Right lobe of liver (tissue), 6 donors: Measurements from ENCODE around the gene RBMS3. TPM values are rescaled to one million over a fixed set of nuclear protein-coding genes. Genes with fewer than 3 reads are reported as not detected.
"Not testable (repeated sequence)": the region's sequence is repeated elsewhere in the genome, so short reads cannot be mapped to it uniquely, and the experiment has no call there.

ENCODE experiments used
- ATAC-seq, 4 donors: fragments of 200-7000 bp; cut with Tn5 transposase; one replicate each; pipeline ENCODE4 v1.9.1; 2020; ENCODE audit warnings: mild to moderate bottlenecking in 4 of 4, moderate library complexity in 4 of 4
- DNase-seq, 3 donors: peaks; one replicate each; pipeline ENCODE4 v3.0.0-alpha.2; 2020
- H3K27ac ChIP-seq, 3 donors: fragments of 200-600 bp; one replicate each; pipeline ENCODE4 v1.8.0; 2022
- H3K27me3 ChIP-seq, 2 donors: fragments of 200-600 bp; one replicate each; pipeline ENCODE4 v1.8.0; 2022
- H3K36me3 ChIP-seq, 4 donors: fragments of 200-600 bp; sonication (generic) in 1 of 4; one replicate each; pipeline versions ENCODE4 v1.5.1 to v1.8.0; 2017 to 2022; ENCODE audit warnings: control low read depth in 1 of 4
- H3K4me1 ChIP-seq, 4 donors: fragments of 200-600 bp; sonication (generic) in 1 of 4; one replicate each; pipeline versions ENCODE4 v1.5.1 to v1.8.0; 2017 to 2022; ENCODE audit warnings: control low read depth in 1 of 4
- H3K4me3 ChIP-seq, 3 donors: fragments of 200-600 bp; one replicate each; pipeline ENCODE4 v1.8.0; 2022
- H3K9me3 ChIP-seq, 4 donors: fragments of 200-600 bp; sonication (generic) in 1 of 4; one replicate each; pipeline versions ENCODE4 v1.5.1 to v1.8.0; 2017 to 2022; ENCODE audit warnings: control low read depth in 1 of 4
- CTCF ChIP-seq, 4 donors: fragments of 200-600 bp in 3 of 4; fragments of 450-650 bp in 1 of 4; IDR thresholded peaks; one replicate each; pipeline versions ENCODE4 v1.5.1 to v1.8.0; 2016 to 2022; ENCODE audit warnings: antibody characterized with exemption in 4 of 4, mild to moderate bottlenecking in 2 of 4
- POLR2A ChIP-seq: fragments of 450-650 bp; IDR thresholded peaks from one replicate; pipeline ENCODE4 v1.6.1; 2017; ENCODE audit warnings: antibody characterized with exemption, mild to moderate bottlenecking
- WGBS: methylation state at CpG from one replicate; pipeline ENCODE4 v1.1.6; 2018; ENCODE audit warnings: low coverage, low lambda C conversion rate; ENCODE audit not compliant: insufficient coverage; ENCODE audit errors: missing lambda C conversion rate; 5-methylcytosine and 5-hydroxymethylcytosine counted together
- intact Hi-C, 2 donors: fragments of 100-400 bp; cut with DNase I; formaldehyde crosslinking; loops; one replicate each; pipeline versions ENCODE4 v1.11.2 to v1.14.1; 2022
- total RNA-seq, 6 experiments: library from RNA; depleted of rRNA in 2 of 6; stranded (reverse); fragments of >200 nt in 2 of 6; fragmentation: NEBNext Ultra II Directional in 3 of 6; extraction: Animal tissue kit (Norgen Biotek cat#: 25700) in 3 of 6; gene quantifications; one replicate each; pipeline versions ENCODE4 v1.1.0 to v1.2.4, GENCODE V29; 2016 to 2023
- donor health status: DM: no; HTN: yes; CAD: no.
- donor health status: DM: no; HTN: no; CAD: no.
- donor health status: DM: no; HTN: no; CAD: no.
- donor health status: DM: no; HTN: yes; CAD: no.
- donor health status: DM: no; HTN: yes; CAD: no.

RBMS3 gene
- total RNA-seq, 6 experiments from 2014 or later: 6.3 to 11.5 (median 8.3) TPM

- peaks cover 0 to 36% (median 3%) of the 10 kb centered on the region in 4 donors for H3K4me1 ChIP-seq
- no peaks in the 10 kb centered on the region for H3K27me3 ChIP-seq
- peak overlapping the region in 1 of 3 donors; percentile 39 for H3K27ac ChIP-seq
- DNase-seq (no peak), ATAC-seq (no peak)
- H3K4me3 ChIP-seq: no peak overlapping the region
- H3K36me3 ChIP-seq: no peaks in the 10 kb centered on the region
- TF ChIP-seq CTCF (IDR thresholded peaks at IDR 0.05) (no peak), POLR2A (no peak)
- WGBS: 35% methylated on average over 1 of the region's 1 CpG
- H3K9me3 ChIP-seq: no peaks in the 10 kb centered on the region
- intact Hi-C loops: no loop called here
Observed at GRCh38 chr3:29521293-29521692, 240.4 kb downstream of the RBMS3 start.

- peak in 3 of 4 donors; percentile 12 to 46 (median 31) for ATAC-seq
- Histone ChIP-seq H3K36me3 (no peaks in the 10 kb centered on the region), H3K4me1 (peaks cover 0 to 36% (median 3%) of the 10 kb centered on the region in 4 donors), H3K27ac (no peak overlapping the region), H3K4me3 (no peak overlapping the region), H3K27me3 (no peaks in the 10 kb centered on the region), H3K9me3 (no peaks in the 10 kb centered on the region)
- no peak for DNase-seq
- 17% methylated on average over 2 of the region's 2 CpGs for WGBS
- TF ChIP-seq CTCF (IDR thresholded peaks at IDR 0.05) (no peak), POLR2A (no peak)
- intact Hi-C loops: no loop called here
Observed at GRCh38 chr3:29521751-29522150, 240.9 kb downstream of the RBMS3 start.

- DNase-seq, H3K36me3 ChIP-seq, ATAC-seq, H3K27me3 ChIP-seq, H3K4me3 ChIP-seq, intact Hi-C loops, H3K9me3 ChIP-seq: not testable (repeated sequence)
- peak overlapping the region in 2 of 3 donors; percentile 21 to 55 for H3K27ac ChIP-seq
- peaks cover 0 to 36% (median 3%) of the 10 kb centered on the region in 4 donors for H3K4me1 ChIP-seq
- 89% methylated on average over 10 of the region's 10 CpGs for WGBS
Observed at GRCh38 chr3:29524433-29524832, 243.6 kb downstream of the RBMS3 start.

GRCh38 chr3:29525254-29525881 lies 244.5 kb downstream of the RBMS3 start:
- peak; percentile 89 to 96 (median 92) for ATAC-seq
- no peaks in the 10 kb centered on the region for H3K9me3 ChIP-seq
- peak in 2 of 3 donors; percentile 56 to 72 for DNase-seq
- no peaks in the 10 kb centered on the region for H3K27me3 ChIP-seq
- no peaks in the 10 kb centered on the region for H3K36me3 ChIP-seq
- peak overlapping the region in 2 of 3 donors; percentile 21 to 55 for H3K27ac ChIP-seq
- WGBS: 0% methylated on average over 1 of the region's 1 CpG
- TF ChIP-seq CTCF (IDR thresholded peaks at IDR 0.05) (no peak), POLR2A (no peak)
- intact Hi-C loops: no loop called here
- H3K4me1 ChIP-seq: peaks cover 0 to 35% (median 3%) of the 10 kb centered on the region in 4 donors
- H3K4me3 ChIP-seq: no peak overlapping the region

GRCh38 chr3:29527246-29527645 lies 246.4 kb downstream of the RBMS3 start:
- DNase-seq: no peak
- ATAC-seq: no peak
- Histone ChIP-seq H3K9me3 (no peaks in the 10 kb centered on the region), H3K4me1 (peaks cover 0 to 17% (median 3%) of the 10 kb centered on the region in 4 donors), H3K27ac (no peak overlapping the region), H3K27me3 (no peaks in the 10 kb centered on the region), H3K4me3 (no peak overlapping the region), H3K36me3 (no peaks in the 10 kb centered on the region)
- TF ChIP-seq POLR2A: no peak
- TF ChIP-seq CTCF (IDR thresholded peaks at IDR 0.05): no peak
- 58% methylated on average over 1 of the region's 1 CpG for WGBS
- intact Hi-C loops: no loop called here
